ENCODE measurements around the gene OXNAD1.
"Not testable (repeated sequence)": the region's sequence is repeated elsewhere in the genome, so short reads cannot be mapped to it uniquely, and the experiment has no call there.

OXNAD1 gene

DNA sequence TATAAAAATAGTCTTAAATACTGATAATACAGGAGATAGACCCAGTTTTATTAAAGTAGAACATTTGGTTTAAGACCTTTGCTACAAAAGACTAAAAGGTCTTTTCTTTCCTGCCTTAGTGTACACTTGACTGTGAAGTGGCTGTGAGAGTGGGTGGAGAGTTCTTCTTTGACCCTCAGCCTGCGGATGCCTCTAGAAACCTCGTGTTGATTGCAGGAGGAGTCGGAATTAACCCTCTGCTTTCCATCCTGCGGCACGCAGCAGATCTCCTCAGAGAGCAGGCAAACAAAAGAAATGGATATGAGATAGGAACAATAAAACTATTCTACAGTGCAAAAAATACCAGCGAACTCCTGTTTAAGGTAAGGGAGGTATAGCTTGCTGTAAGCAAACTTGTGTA lies 36.5 kb downstream of the OXNAD1 start:
- in situ Hi-C loops (cut with MboI; ENCODE audit: low sequenced_read_pairs): no loop called here

- in situ Hi-C loops (cut with MboI; ENCODE audit: low sequenced_read_pairs): no loop called here
Measured at GRCh38 chr3:16302082-16302631, 37.1 kb downstream of the OXNAD1 start.

GRCh38 chr3:16303037-16303575 lies 38.1 kb downstream of the OXNAD1 start:
- in situ Hi-C loops (cut with MboI; ENCODE audit: low sequenced_read_pairs): no loop called here

- in situ Hi-C loops (cut with MboI; ENCODE audit: low sequenced_read_pairs): no loop called here
Measured at GRCh38 chr3:16304061-16305010, 39.3 kb downstream of the OXNAD1 start.

DNA sequence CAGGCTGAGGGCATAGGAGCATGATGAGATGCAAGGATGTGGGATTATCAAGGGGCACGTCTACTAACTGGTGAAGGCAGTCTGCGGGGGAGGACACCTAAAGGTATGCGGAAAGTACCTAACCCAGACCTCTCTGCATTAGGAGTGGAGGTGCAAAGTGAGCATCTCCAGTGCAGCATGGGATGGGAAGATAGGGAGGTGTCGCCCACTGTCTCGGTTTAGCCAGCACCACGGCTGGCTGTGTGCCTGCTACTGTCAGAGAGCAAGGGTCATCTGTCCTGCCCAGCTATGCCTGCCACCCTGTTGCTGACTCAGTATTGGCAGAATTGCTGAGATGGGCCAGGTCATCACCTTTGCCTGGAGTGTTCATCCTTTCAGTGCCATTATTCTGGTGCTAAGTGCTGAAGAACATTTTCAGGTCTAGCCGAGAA lies 40.1 kb downstream of the OXNAD1 start:
- in situ Hi-C loops (cut with MboI; ENCODE audit: low sequenced_read_pairs): no loop called here

- in situ Hi-C loops (cut with MboI; ENCODE audit: low sequenced_read_pairs): no loop called here
Measured at GRCh38 chr3:16307832-16308531, 43.0 kb downstream of the OXNAD1 start.

- in situ Hi-C loops (cut with MboI; ENCODE audit: low sequenced_read_pairs): no loop called here
Measured at GRCh38 chr3:16308727-16309126, 43.7 kb downstream of the OXNAD1 start.

DNA sequence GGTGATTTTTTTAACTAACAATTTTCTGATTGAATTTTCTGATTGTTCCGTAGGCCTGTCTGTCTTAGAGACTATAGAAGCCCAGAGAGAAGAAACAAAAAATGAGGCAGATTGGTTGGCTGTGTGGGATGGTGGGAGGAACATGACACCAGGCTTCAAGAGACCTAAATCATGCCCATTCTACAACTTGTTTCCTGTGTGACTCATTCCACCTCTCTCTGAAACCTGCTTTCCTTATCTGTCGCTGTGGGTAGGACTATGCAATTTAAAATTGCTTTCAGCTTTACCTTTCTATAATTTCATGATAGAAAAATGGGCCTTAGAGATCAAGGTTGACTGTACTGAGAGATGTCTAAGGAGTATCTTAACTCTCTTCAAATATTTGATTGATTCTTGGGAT lies 44.5 kb downstream of the OXNAD1 start:
- in situ Hi-C loops (cut with MboI; ENCODE audit: low sequenced_read_pairs): no loop called here

GRCh38 chr3:16310486-16310885 lies 45.5 kb downstream of the OXNAD1 start:
- in situ Hi-C loops (cut with MboI; ENCODE audit: low sequenced_read_pairs): not testable (repeated sequence)

GRCh38 chr3:16311960-16312451 lies 47.0 kb downstream of the OXNAD1 start:
- in situ Hi-C loops (cut with MboI; ENCODE audit: low sequenced_read_pairs): no loop called here

GRCh38 chr3:16313886-16314645 lies 49.1 kb downstream of the OXNAD1 start:
- in situ Hi-C loops (cut with MboI; ENCODE audit: low sequenced_read_pairs): no loop called here

DNA sequence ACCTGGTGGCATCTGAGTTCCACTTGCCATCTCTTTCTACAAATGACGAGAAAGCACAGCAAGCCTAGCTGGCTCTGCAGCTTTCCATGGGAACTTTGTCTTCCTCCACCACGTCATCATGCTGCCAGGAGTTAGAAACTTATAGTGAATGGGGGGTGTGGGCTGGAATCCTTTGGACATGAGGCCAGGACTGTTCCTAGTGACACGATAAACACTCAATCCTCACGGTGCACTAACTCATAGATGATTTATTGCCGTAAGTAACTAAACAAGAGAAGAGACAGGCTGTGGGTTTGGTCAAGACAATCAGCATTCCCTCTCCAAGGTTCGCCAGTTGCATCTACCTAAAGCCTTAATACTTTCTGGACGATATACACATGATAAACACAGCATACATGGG lies 50.6 kb downstream of the OXNAD1 start:
- in situ Hi-C loops (cut with MboI; ENCODE audit: low sequenced_read_pairs): no loop called here

DNA sequence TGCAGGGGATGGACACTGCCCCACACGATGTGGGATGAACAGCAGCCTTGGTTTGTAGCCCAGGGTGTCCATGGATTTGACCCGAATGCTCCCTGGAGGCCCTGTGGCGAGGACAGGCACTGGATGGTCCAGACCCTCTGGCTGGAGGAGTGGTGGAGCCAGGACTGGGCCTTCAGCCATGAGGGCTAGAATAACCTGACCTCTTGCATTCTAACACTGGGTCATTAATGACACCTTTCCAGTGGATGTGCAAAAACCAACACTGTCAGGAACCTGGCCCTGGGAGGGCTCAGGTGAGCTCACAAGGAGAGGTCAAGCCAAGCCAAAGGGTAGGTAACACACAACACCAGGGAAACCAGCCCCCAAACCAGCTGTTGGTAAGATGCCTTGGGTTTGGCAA lies 51.4 kb downstream of the OXNAD1 start:
- in situ Hi-C loops (cut with MboI; ENCODE audit: low sequenced_read_pairs): no loop called here

- in situ Hi-C loops (cut with MboI; ENCODE audit: low sequenced_read_pairs): no loop called here
Measured at GRCh38 chr3:16316847-16317560, 52.0 kb downstream of the OXNAD1 start.

DNA sequence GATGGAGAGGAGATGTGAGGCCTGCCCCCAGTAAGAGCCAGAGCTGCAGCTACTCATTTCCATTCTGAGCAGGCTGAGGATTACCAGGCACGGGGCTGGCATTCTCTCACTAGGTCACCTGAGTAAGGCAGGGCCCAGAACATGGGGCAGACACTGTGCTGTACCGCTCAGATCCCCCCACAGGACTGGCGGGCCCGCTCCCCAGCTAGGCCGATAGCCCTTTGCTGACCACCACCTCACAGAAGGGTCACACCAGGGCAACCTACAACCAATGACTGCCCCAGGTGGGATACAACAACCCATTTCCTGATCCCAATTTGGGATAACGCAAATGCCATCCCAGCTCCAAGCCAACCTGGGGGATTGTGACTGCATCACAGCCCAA lies 52.5 kb downstream of the OXNAD1 start:
- in situ Hi-C loops (cut with MboI; ENCODE audit: low sequenced_read_pairs): no loop called here

- in situ Hi-C loops (cut with MboI; ENCODE audit: low sequenced_read_pairs): no loop called here
Measured at GRCh38 chr3:16318176-16318575, 53.2 kb downstream of the OXNAD1 start.

DNA sequence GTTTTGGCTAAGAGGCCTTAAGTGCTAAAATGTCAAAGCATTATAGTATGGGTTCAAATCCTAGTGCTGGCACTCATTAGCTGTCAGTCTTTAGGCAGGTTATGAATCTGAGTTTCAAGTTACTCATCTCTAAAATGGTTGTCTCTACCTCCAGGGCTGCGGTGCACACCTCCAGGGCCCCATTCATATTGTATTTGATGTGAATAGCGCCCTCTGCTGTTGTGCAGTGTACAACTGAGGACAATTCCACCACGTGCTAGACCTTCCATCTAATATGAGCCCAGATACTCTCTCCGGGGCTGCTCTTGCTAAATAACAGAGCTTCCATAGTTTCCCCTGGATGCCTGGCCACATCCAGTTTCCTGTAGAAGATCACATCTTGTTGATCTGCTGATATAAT lies 54.3 kb downstream of the OXNAD1 start:
- in situ Hi-C loops (cut with MboI; ENCODE audit: low sequenced_read_pairs): no loop called here

DNA sequence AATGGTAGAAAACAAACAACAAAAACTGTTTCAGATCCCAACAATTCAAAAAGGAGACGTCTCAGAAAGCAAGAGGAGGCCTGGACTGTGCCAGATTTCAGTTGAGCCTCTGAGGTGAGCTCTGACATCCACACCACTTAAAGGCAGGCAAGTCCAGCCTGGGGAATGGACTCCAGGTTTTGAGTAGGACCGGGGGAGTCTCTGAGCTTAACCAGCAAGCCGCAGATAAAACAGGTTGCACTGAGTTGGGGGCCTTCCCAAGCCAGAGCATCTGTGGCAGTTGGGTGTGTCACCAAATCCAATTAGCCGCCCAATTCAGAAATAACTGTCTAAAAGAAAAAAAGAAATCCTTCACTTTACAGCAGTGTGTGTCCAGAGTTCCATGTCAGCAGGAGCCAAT lies 54.7 kb downstream of the OXNAD1 start:
- in situ Hi-C loops (cut with MboI; ENCODE audit: low sequenced_read_pairs): no loop called here

DNA sequence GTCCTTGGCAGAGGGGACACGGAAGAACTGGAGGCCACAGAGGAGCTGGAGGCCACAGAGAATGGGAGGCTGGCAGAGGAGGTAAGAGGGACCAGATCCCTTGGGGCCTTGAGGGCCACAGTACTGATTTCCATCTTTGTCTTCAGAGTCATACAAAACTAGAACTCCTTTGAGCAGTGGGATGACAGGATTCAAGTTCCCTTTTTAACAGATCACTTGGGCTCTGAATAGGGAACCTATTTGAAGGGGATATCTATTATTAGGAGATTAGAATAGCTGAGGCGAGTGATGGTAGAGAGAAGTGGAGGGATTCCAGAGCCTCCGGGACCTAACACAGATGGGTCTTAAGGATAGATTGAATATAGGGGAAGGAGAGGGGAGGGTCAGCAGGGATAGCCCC lies 55.7 kb downstream of the OXNAD1 start:
- in situ Hi-C loops (cut with MboI; ENCODE audit: low sequenced_read_pairs): no loop called here

DNA sequence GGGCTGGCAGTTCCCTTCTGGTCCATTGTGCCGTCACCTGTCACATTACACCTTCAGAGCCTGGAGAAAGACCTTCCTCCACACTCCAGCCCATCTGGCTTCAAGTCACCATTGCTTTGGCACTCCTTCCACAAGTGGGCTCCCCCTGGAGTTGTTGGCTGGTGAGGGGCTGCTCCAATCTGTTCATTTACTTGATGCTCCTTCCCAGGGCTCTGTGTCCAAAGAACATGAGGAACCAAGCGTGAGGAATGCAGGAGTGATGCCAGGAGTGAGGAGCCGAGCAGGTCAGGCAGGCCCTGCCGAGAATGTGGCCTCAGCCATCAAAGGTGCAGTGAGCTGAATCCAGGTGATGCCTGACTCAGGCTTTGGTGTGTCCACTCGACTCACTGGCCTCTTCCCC lies 57.2 kb downstream of the OXNAD1 start:
- in situ Hi-C loops (cut with MboI; ENCODE audit: low sequenced_read_pairs): no loop called here

All from HL-60/S4 (cell line).